ENCODE measurements around the gene MIPOL1.
"Not testable (repeated sequence)": the region's sequence is repeated elsewhere in the genome, so short reads cannot be mapped to it uniquely, and the experiment has no call there.

Gene MIPOL1

DNA sequence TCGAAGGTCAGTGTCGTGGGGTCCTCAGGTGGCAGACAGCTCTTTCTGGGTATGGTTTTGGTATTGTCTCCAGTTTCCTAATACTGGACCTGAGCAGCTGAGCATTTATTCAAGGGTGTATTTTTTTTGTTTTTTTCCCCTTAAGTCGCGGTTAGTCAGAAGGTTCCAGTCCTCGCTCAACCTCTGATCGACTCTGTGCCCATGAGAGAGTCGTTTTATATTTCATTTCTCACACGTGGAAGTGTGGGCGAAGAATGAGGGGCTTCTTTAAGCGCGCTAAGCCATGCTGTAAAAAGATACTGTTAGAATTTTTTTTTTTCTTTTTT, 499 bp downstream of the MIPOL1 start:
- POLR2A ChIA-PET, result interaction anchor here (1.4 kb wide), 2 partner anchors 13 to 26 kb away, joined by 3 to 8 read pairs; partner anchors contain the start of gene SLC25A21
- peak overlapping the region; percentile 86 for H3K4me3 ChIP-seq (ENCODE audit: low read depth, low read length)
- CTCF ChIA-PET, result interaction anchor here (0.7 to 3.5 kb wide), 4 partner anchors 9 to 35 kb away, joined by 3 to 20 read pairs (median 6); no protein-coding TSS in a partner anchor
- TF ChIP-seq, protein P1, sequence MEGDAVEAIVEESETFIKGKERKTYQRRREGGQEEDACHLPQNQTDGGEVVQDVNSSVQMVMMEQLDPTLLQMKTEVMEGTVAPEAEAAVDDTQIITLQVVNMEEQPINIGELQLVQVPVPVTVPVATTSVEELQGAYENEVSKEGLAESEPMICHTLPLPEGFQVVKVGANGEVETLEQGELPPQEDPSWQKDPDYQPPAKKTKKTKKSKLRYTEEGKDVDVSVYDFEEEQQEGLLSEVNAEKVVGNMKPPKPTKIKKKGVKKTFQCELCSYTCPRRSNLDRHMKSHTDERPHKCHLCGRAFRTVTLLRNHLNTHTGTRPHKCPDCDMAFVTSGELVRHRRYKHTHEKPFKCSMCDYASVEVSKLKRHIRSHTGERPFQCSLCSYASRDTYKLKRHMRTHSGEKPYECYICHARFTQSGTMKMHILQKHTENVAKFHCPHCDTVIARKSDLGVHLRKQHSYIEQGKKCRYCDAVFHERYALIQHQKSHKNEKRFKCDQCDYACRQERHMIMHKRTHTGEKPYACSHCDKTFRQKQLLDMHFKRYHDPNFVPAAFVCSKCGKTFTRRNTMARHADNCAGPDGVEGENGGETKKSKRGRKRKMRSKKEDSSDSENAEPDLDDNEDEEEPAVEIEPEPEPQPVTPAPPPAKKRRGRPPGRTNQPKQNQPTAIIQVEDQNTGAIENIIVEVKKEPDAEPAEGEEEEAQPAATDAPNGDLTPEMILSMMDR (IDR thresholded peaks at IDR 0.05; ENCODE audit: insufficient read depth, low read length, missing control alignments), result no peak
- DNase-seq (ENCODE audit: low read depth, low spot score), result no peak

DNA sequence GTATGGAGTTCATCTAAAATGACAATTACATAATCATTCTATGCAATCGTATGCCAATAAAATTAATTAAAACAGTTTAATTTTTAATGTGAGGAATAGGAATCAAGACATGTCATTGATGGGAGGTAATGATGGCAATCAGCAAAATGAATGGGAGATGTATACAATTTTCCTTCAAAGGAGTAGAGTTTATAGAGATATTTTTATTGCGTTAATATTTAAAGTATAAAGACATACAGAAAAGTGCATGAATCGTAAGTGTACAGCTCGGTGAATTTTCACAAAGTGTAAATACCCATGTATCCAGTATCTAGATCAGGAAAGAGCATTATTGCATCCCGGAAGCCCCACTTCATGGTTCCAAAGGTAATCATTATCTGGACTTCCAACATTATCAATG, 1.2 kb downstream of the MIPOL1 start:
- TF ChIP-seq, protein P1 (IDR thresholded peaks at IDR 0.05; ENCODE audit: insufficient read depth, low read length, missing control alignments), result no peak
- ChIA-PET POLR2A (interaction anchor here (0.6 kb wide), 1 partner anchor 82 kb away, joined by 4 read pairs; no protein-coding TSS in a partner anchor), CTCF (interaction anchor here (0.7 to 3.5 kb wide), 3 partner anchors 10 to 35 kb away, joined by 3 to 20 read pairs (median 8); no protein-coding TSS in a partner anchor)
- DNase-seq (ENCODE audit: low read depth, low spot score), result no peak
- peak overlapping the region; percentile 86 for H3K4me3 ChIP-seq (ENCODE audit: low read depth, low read length)

DNA sequence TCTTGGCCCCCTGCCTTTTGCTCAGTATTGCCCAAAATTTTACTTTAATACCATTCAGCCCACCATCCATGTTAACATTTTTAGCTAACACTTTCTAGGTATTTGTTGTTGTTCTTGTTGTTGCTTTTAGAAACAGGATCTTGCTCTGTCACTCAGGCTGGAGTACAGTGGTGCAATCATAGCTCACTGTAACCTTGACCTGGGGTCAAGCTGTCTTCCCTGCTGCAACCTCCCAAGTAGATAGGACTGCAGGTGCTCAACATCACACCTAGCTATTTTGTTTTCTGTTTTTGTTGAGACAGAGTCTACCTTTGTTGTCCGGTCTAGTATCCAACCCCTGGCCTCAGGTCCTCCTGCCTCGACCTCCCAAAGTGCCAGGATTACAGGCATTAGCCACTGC, 4.0 kb downstream of the MIPOL1 start:
- CTCF ChIA-PET, result interaction anchor here (0.9 to 4.6 kb wide), 4 partner anchors 28 to 648 kb away, joined by 3 to 16 read pairs (median 4); no protein-coding TSS in a partner anchor
- H3K4me3 ChIP-seq (ENCODE audit: low read depth, low read length), result no peak overlapping the region
- POLR2A ChIA-PET, result no interaction called here
- TF ChIP-seq, protein P1 (IDR thresholded peaks at IDR 0.05; ENCODE audit: insufficient read depth, low read length, missing control alignments), result no peak
- no peak for DNase-seq (ENCODE audit: low read depth, low spot score)

- TF ChIP-seq, protein P1 (IDR thresholded peaks at IDR 0.05; ENCODE audit: insufficient read depth, low read length, missing control alignments), result no peak
- H3K4me3 ChIP-seq (ENCODE audit: low read depth, low read length), result no peak overlapping the region
- ChIA-PET POLR2A (no interaction called here), CTCF (interaction anchor here (0.9 to 4.6 kb wide), 5 partner anchors 27 to 649 kb away, joined by 3 to 16 read pairs (median 3); no protein-coding TSS in a partner anchor)
- DNase-seq (ENCODE audit: low read depth, low spot score), result no peak
Observed at GRCh38 chr14:37202265-37202664, 4.5 kb downstream of the MIPOL1 start.

DNA sequence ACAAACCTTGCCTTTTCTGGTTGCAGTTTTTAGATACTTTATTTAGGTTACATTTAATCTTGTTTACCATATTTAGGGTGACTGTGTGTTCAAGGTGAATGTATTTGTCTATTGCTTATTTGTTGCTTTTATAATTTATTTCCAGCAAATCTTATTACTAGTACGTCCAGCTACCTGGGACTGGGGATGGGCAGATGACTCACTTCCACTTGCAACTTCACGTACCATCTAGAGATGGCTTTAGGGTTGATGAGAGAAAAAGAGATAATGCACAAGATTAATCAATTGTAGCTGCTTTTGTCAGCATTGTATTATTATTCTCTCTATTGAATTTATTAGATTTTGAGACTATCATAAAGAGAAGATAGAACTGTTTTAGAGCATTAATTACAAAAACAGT, 5.1 kb downstream of the MIPOL1 start:
- POLR2A ChIA-PET, result no interaction called here
- no peak for DNase-seq (ENCODE audit: low read depth, low spot score)
- no peak overlapping the region for H3K4me3 ChIP-seq (ENCODE audit: low read depth, low read length)
- CTCF ChIA-PET, result interaction anchor here (0.9 to 4.6 kb wide), 3 partner anchors 27 to 649 kb away, joined by 3 to 16 read pairs (median 3); no protein-coding TSS in a partner anchor
- TF ChIP-seq, protein P1 (IDR thresholded peaks at IDR 0.05; ENCODE audit: insufficient read depth, low read length, missing control alignments), result no peak

DNA sequence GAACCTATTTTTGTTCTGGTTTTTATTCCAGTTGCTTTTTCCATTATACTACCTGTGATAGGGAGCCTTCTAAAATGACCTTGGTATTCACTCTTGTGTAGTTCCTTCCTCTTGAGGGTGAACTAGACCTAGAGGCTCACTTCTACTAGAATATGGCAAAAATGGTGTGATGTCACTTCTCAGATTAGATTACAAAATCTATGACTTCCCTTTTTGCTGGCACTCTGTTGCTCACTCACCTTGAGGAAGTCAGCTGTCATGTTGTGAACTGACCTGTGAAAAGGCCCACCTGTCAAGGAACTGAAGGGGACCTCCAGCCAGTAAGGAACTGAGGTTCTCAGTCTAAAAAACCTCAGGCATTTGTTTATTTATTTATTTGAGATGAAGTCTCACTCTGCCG, 5.7 kb downstream of the MIPOL1 start:
- ChIA-PET CTCF (interaction anchor here (4.6 kb wide), 1 partner anchor 26 kb away, joined by 16 read pairs; no protein-coding TSS in a partner anchor), POLR2A (no interaction called here)
- DNase-seq (ENCODE audit: low read depth, low spot score), result no peak
- no peak overlapping the region for H3K4me3 ChIP-seq (ENCODE audit: low read depth, low read length)
- TF ChIP-seq, protein P1 (IDR thresholded peaks at IDR 0.05; ENCODE audit: insufficient read depth, low read length, missing control alignments), result no peak

DNA sequence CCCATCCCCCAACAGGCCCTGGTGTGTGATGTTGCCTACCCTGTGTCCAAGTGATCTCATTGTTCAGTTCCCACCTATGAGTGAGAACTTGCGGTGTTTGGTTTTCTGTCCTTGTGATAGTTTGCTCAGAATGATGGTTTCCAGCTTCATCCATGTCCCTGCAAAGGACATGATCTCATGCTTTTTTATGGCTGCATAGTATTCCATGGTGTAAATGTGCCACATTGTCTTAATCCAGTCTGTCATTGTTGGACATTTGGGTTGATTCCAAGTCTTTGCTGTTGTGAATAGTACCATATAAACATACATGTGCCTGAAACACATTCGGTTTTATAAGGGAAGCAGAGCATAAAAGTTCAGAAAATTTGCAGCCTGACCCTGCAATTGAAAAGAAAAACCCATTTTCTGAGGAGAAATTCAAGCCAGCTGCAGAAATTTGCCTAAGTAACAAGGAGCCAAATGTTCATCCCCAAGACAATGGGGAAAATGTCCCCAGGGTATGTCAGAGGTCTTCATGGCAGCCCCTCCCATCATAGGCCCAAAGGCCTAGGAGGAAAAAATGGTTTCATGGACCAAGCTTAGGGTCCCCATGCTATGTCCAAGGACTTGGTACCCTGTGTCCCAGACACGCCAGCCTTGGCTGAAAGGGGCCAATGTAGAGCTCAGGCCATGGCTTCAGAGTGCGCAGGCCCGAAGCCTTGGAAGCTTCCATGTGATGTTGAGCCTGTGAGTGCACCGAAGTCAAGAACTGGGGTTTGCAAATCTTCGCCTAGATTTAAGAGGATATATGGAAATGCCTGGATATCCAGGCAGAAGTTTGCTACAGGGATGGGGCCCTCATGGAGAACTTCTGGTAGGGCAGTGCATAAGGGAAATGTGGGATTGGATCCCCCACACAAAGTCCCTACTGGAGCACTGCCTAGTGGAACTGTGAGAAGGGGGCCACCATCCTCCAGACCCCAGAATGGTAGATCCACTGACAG, 8.2 kb downstream of the MIPOL1 start:
- DNase-seq (ENCODE audit: low read depth, low spot score); H3K4me3 ChIP-seq (ENCODE audit: low read depth, low read length); POLR2A ChIA-PET: not testable (repeated sequence)
- CTCF ChIA-PET, result interaction anchor here (3.3 kb wide), 1 partner anchor 26 kb away, joined by 15 read pairs; no protein-coding TSS in a partner anchor

- H3K4me3 ChIP-seq (ENCODE audit: low read depth, low read length); DNase-seq (ENCODE audit: low read depth, low spot score); POLR2A ChIA-PET: not testable (repeated sequence)
- CTCF ChIA-PET, result interaction anchor here (1.3 kb wide), 1 partner anchor 21 kb away, joined by 3 read pairs; no protein-coding TSS in a partner anchor
Observed at GRCh38 chr14:37209617-37210016, 11.9 kb downstream of the MIPOL1 start.
